Glomerular visceral epithelial cell (primary cell): ENCODE results near the gene TRDN.
A peak's percentile ranks its signal among the peaks of the same experiment; 100 is the strongest.
"Not testable (repeated sequence)": the region's sequence is repeated elsewhere in the genome, so short reads cannot be mapped to it uniquely, and the experiment has no call there.

Source experiments
- DNase-seq: peaks from one replicate; pipeline ENCODE4 v3.0.0-alpha.2; 2016; ENCODE audit errors: extremely low spot score

TRDN gene

DNA sequence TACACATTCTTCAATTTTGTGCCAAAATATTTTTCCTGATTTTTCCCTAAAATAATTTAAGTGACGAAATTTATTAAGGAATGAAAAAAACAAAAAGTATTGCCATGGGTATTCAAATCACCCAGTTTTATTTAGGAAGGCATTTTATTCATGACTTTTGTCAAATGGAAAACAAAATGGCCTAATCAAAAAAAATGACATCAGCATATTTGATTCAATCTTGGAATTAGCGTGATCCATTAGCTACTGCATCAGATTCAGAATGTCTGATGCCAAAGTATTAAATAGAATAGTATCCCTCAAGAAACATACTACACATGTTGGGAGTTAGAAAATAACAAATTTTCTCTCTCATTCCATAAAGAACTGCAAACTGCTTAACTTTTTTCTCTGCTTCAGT lies 129.2 kb downstream of the TRDN start:
- no peak for DNase-seq

DNA sequence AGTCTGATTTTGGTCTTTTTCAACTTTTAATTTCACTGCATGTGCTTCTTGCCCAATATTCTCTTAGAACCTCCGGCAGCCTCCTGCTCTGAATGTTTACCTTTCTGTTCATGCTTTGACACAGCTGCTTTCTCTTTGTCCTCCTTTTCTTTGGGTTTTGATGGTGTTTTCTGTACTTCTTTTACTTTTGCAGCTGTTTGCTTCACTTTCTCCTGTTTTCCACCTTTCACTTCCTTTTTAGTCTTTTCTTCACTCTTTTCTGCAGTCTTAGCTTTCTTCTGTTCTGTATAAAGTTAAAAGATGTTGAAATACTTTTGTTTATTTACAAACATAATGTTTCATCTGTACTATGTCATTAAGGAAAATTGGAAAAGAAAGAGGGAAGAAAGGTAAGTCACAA lies 133.1 kb downstream of the TRDN start:
- no peak for DNase-seq

DNA sequence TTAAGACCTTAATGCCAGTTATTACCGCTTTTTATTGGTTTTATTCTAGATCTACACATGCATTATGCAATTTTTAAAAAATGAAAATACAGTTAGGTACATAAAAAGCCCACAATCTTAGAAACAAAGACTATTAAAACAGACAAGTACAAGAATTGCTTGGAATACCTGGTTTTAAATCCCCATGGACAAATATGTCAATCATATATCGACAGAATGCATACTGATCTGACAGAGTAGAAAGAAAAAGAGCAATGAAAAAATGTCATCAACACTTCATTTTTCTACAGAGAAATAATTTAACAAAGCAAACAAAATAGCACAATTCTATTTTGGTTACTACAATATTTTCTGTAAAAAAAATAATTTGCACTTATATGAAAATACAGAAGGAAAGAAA lies 139.7 kb downstream of the TRDN start:
- DNase-seq: no peak

DNA sequence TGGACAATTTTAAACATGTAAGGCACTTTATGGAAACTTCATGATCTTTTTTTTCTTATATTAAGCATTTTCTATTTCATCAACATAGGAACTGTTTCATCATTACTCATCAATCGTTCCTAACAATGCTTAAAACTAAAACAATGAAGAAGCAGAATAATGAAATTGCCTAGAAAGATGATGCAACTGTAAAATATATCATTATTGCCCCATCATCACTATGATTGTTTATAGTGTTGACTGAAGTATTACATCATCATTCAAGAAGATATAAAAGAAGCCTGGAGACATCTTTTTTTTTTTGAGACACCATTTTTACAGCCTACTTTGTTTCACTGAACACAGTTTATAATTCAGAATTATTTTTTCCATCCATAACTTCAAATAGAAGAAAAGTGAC lies 147.2 kb downstream of the TRDN start:
- no peak for DNase-seq

DNA sequence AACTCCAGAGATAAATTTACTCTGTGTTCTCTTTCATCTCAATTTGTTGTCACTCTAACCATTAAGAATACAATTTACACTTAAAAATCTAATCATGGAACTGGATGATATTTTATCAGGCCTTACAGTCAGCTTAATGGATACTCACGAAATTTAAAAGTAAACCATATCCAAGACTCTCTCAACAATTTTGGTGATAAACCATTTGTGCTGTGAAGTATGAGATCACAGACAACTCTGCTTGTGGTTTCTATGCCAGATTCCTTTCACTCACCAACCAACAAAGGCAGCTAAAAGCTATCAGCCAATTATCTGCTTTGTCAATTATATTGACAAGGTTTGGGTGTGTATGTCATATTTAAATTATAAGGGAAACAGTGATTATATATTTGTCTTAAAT lies 155.8 kb downstream of the TRDN start:
- no peak for DNase-seq

DNA sequence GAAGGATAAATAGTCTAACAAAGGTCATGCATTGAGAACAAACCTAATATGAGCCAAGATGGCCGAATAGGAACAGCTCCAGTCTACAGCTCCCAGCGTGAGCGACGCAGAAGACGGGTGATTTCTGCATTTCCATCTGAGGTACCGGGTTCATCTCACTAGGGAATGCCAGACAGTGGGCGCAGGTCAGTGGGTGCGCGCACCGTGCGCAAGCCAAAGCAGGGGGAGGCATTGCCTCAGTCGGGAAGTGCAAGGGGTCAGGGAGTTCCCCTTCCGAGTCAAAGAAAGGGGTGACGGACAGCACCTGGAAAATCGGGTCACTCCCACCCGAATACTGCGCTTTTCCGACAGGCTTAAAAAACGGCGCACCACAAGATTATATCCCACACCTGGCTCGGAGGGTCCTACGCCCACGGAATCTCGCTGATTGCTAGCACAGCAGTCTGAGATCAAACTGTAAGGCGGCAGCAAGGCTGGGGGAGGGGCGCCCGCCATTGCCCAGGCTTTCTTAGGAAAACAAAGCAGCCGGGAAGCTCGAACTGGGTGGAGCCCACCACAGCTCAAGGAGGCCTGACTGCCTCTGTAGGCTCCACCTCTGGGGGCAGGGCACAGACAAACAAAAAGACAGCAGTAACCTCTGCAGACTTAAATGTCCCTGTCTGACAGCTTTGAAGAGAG lies 164.6 kb downstream of the TRDN start:
- DNase-seq: not testable (repeated sequence)

DNA sequence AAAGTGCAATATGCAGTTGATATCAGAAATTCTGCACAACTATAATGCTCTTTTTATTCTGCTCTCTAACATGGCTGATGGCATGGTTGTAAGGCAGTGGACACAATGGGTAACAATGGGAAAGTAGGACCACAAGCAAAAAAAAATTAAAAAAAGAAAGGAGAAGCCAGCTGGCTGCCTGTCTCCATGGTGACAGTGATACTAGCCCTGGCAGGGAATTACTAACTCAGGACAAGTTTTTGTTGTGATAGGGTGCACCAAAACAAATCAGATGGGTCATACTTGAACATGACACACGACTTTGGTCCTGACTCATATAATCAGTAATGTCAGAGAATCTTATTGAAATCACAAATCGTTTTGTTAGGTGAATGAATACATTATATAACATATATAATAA lies 169.4 kb downstream of the TRDN start:
- DNase-seq: no peak

DNA sequence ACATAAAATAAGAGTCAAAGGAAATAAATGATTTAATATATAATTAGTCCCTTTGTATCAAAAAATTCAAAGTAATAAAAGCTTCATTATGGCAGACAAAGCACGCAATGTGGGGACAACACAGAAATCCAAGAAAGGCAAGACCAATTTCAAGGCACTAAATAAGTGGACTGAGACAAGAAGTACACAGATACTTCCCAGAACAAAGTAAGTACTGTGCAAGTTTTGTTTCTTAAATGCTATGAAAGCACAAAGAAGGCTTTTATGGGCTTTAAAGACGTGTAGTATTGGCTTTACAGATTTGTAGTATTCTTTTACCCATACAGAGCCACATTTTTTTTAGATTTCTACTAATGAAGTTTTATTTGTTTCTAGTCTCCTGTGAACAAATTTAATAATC lies 174.6 kb downstream of the TRDN start:
- DNase-seq: no peak

DNA sequence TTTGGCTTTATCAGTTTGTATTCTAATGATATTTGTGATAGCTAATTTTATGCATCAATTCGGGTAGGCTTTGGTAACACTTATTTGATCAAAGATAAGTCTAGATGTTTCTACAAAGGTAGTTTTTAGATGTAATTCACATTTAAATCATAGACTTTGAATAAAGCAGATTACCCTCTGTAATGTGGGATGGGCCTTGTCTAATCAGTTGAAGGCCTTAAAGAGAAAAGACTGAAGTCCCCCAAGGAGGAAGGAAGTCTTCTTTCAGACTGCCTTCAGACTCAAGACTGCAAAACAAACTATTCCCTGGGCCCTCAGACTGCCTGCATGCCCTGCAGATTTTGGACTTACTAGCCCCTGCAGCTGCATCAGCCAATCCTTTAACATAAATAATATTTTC lies 178.5 kb downstream of the TRDN start:
- DNase-seq: no peak

DNA sequence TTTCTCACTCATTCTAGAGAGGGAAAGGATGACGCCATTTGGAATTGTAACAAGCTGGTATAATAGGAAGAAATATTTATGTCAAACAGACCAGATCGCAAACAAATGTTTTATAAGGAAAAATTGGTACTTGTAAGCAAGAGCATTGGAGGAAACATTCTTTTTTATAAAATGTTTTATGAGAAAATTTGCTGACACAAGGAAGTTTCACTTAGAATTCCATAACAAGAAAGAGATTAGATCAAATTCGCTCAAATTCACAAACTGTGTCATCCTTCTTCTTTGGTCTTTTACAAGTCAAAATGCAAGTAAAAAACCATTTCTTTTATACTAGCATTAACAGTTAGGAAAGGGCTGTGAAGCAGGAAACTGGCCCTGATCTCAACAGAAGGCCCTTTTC lies 179.9 kb downstream of the TRDN start:
- no peak for DNase-seq

DNA sequence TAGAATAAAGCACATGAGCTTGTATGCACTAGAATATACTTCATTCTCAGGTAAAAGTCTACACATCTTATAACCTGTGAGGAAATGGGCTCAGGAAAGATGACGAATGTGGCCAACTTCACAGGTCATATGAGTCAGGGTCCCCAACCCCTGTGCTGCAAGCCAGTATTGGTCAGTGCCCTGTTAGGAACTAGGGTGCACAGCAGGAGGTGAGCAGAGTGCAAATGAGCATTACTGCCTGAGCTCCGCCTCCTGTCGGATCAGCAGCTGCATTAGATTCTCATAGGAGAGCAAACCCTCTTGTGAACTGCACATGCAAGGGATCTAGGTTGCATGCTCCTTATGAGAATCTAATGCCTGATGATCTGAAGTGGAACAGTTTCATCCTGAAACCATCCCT lies 182.3 kb downstream of the TRDN start:
- no peak for DNase-seq

DNA sequence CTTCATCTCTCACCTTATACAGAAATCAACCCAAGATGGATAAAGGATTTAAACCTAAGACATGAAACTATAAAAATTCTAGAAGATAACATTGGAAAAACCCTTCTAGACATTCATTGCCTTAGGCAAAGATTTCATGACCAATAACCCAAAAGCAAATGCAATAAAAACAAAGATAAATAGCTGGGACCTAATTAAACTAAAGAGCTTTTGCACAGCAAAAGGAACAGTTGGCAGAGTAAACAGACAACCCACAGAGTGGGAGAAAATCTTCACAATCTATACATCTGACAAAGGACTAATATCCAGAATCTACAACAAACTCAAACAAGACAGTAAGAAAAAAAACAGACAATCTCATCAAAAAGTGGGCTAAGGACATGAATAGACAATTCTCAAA lies 183.7 kb downstream of the TRDN start:
- not testable (repeated sequence) for DNase-seq

DNA sequence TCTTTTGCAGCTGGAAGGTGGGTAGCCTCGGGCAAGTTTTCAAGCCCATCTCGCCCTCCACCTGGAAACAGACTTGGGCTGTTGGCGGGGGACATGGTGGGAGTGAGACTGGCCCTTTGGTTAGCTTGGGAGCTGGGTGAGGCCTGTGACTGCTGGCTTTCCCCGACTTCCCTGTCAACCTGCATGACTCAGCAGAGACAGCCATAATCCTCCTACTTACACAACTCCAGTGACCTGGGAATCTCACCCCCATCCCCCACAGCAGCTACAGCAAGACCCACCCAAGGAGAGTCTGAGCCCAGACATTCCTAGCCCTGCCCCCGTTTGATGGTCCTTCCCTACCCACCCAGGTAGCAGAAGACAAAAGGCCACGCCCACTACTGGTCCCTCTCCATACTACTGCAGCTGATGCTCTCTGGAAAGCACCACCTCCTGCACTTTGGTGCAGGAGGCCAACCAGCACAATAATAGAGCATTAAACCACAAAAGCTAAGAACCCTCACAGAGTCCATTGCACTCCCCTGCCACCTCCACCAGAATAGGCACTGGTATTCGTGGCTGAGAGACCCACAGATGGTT lies 188.4 kb downstream of the TRDN start:
- no peak for DNase-seq

DNA sequence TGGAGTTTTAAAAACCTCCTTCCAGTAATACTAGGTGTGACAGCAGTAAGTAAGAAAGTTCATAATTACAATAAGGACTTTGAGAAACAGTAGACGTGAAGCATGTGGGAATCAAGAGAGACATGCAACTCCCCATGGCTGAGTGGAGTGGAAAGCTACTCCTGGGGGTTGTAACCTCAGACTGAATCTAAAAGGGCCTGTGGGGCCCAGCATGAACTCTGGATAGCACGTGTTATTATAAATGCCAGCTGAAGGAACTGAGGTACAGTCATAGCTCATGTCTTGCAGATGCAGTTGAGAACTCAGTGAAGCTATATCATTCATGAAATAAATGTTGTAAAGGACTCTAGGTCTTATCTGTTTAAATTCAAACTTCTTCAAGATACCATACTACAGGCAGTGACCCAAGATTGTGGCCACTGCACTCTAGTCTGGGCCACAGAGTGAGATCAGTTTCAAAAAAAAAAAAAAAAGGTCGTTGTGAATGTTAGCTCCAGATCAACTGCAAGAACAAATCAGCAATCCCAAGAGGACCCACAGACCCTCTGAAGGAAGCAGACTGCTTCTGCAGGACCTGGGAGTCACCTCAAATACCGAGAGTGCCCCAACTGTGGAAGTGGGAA lies 189.3 kb downstream of the TRDN start:
- DNase-seq: no peak

DNA sequence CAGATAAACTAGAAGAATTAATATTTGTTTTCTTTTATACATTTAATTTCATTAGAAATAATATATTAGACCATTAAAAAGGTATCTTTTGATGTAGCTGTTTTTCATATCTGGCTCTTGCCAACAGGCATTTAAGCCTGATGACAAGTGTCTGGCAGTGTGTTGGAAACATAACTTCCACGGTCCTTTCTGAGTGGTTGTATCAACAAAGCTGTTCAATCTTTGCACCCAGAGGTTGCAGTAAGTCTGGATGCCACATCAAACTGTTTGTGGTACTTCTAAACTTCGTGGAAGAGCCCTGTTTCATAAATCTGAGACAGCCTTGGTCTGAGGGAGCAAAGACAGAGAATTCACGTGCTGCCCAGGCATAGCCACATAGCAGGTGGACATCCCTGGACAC lies 197.4 kb downstream of the TRDN start:
- no peak for DNase-seq

DNA sequence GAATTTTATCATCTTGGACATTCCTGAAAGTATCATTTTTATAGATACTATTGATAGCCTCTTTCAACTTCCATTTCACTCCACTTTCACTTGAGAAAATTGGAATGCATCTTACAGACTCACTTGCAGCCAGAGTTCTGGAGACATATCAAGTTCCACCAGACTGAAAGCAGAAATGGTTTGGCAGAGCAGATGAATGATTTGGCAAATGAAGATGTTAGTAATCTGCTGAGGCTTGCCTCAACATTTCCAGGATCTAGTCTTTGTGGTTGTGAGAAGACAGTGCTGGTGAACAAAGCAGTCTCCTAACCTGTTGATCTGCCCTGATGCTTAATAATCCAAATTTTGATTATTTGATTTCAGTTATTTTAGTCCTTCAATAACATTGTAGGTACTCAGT lies 202.6 kb downstream of the TRDN start:
- no peak for DNase-seq

DNA sequence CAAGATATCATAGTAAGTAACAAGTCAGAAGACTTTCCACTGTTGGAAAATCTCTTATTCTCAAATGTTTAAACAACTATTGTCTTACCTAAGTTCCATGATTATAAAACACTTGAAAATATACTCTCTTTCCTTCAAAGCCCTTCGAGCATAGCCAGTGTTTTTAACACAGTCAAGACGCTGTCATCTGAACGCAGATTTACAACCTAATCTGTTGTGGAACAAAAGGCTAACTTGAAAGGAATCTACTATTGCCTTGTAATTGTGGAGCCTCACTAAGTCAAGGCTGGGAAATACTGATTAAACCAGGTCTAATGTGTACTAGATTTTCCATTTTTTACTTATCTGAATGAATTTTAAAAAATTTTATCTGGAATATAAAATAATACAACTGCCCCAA lies 205.8 kb downstream of the TRDN start:
- DNase-seq: no peak

DNA sequence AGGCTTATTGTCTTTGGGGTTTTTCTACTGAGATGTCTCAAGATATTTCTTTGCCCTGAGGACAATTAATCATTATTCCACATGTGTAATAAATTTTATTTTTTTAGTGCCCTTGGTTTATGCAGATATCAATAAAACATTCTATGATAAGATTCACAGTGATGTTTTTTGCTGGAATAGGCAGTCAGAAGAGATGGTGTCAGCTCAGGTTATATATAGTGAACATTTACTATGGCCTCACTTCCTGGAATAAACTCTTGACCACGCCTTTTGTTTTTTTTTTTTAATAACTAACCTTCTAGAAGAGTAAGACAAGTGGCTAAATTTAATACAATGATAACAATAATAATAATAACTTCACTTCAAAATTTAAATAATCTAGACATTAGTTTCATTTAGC lies 209.7 kb downstream of the TRDN start:
- DNase-seq: no peak

DNA sequence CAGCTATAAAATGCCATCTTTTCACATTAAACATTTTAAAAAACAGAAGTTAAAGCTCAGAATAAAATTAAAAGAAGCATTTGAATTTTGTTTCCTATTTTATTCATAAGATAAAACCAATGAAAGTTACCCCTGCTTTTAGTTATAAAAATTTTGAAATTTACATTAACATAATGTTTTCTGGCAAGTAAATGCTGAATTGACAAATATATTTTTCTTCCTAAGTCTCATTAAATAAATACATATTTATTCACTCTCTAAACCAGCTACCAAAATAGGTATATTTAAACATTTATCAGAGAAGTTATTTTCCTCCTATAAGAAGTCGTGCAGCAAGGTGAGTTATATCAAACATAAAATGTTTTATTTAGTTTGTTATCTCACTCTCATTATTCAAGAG lies 213.6 kb downstream of the TRDN start:
- no peak for DNase-seq

DNA sequence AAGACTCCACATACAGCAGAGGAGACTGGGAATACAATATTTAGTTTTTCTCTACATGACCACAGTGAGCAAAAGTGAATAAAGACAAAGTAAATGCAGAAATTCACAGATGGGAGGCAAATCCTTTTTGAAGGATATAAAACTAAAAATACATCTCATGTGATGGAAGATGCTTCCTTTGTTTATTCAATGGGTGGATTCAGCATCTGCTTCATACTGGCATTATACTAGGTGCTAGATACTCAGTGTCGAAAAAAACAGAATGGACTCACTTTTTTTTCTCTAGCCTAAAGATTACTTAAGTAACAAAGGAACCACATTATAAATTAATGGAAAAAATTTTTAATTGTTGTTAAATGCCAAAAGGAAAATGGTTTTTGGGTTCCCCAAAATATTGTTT lies 216.2 kb downstream of the TRDN start:
- no peak for DNase-seq

DNA sequence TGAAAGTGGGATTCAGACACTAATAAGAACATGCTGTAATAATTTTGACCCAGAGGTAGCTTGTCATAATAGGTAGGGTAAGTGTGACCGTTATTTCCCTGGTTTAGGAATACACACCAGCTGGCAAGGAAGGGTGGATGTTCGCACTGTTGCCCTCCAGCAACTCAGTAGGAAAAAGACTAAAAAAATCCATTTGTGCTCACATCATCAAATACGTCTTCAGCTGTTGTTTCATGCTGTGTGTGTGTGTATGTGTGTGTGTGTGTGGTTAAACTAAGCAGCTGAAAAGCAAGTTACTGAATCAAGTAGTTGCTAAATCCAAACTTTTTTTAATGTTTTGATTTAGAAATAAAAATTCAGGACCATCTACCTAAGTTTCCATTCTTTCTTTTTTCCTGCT lies 218.7 kb downstream of the TRDN start:
- DNase-seq: no peak

DNA sequence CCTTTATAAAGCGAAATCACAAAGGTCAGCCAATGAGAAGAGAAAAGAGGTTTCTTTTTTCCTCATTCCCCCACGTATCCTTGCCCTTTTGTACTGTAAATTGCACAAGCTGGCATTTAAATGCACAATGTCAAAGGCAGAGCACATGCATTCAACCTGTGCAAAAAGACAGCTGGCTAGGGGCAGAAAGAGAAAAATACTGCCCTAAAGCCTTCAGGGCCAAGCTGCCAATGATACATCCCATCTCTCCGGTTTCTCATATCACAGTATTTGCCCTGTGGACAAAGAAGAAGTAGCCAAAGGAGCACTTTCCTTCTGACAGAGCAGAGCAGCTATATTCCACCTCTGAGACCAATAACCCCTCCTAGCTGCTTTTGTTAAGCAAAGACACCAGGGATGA lies 219.2 kb downstream of the TRDN start:
- DNase-seq: no peak

DNA sequence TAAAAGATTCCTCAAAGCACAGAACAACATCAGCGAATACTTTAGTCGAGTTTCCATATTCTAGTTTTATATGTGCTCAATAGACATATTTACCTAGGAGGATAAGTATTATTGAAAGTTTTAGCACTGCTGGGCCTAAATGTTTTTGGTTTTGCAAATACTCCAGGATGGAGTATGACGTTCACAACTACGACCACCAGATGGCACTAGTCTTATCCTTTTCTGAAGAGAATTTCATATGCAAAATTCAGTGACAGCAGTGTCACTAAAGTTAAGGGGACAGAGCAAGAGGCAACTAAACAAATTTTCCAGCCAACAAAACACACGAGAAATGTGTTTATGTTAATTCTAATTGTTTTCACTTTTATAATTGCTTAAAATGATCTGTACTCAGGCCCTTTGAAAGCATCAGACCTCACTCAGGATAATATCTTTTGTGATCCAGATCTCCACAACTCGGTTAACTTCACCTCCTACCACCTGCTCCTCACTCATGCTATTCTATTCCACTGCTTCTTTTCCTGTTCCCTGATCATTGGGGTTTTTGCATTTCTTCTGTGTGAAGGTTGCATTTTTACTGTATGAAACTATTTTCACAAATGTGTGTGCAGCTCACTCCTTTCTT lies 220.8 kb downstream of the TRDN start:
- DNase-seq: peak; percentile 52
